Measurements from ENCODE around the gene UBXN10. TPM values are rescaled to one million over a fixed set of nuclear protein-coding genes. Genes with fewer than 3 reads are reported as not detected.
"Not testable (repeated sequence)": the region's sequence is repeated elsewhere in the genome, so short reads cannot be mapped to it uniquely, and the experiment has no call there.

The UBXN10 gene
- total RNA-seq, 1 experiment from 2014 or later, result 0.73 TPM

DNA sequence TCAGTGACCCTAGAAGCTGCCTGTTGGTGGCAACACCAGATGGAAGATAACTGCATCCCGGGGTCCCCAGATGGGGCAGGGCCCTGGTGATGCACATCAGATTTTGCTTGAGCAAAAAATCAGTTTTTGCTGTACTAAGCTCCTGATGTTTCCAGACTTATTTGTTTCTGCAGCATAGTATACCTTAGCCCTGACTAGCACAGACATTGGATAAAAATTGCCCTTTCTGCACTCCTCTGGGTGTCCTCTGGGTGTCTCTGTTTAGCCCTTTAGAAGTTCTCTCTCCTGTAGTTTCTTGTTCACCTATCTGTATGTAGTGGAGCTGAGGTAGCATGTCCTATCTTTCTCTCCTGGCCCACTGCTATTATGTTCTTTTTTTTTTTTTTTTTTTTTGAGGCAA, 30.7 kb downstream of the UBXN10 start:
- no peaks in the 10 kb centered on the region for H3K36me3 ChIP-seq (replicated peaks; ENCODE audit: control insufficient read depth, insufficient read depth, low read length)
- H3K27me3 ChIP-seq (ENCODE audit: control insufficient read depth, insufficient read depth, low read length), result peaks cover 1% of the 10 kb centered on the region; the same call in 1 of the 2 replicates
- DNase-seq, result peak; percentile 56
- H3K4me3 ChIP-seq (ENCODE audit: insufficient read depth, low read depth, low read length), result no peak overlapping the region

DNA sequence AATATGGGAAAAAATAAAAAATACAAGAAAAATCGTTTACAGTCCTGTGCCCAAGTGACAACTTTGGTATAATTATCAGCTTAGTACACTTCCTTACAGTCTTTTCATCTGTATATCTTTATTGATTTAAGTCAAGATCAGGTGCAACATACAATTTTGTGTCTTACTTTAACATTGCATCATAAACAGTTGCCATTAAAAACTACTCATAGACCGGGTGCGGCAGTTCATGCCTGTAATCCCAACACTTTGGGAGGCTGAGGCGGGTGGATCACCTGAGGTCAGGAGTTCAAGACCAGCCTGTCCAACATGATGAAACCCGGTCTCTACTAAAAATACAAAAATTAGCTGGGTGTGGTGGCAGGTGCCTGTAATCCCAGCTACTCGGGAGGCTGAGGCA, 33.2 kb downstream of the UBXN10 start:
- H3K4me3 ChIP-seq (ENCODE audit: insufficient read depth, low read depth, low read length); DNase-seq; H3K36me3 ChIP-seq (replicated peaks; ENCODE audit: control insufficient read depth, insufficient read depth, low read length); H3K27me3 ChIP-seq (ENCODE audit: control insufficient read depth, insufficient read depth, low read length): not testable (repeated sequence)

DNA sequence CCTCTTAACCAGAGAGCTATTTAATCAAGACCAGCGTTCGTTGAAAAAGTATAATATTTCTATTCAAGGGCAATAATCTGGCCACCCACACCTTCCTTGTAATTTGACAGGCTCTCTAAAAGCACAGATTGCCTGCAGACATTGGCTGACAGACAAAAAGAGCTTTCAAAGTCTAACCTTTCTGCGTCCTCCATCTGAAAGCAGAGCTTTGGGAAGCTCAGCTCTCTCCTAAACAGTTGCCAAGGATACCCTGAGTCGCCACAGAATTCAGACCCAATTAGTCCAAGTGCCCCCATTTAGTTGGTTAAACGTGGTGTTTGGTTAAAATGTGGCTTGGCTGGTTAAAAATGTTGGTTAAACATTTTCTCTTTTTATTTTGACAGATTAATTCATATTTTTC, 34.1 kb downstream of the UBXN10 start:
- no peak for DNase-seq
- H3K27me3 ChIP-seq (ENCODE audit: control insufficient read depth, insufficient read depth, low read length), result peaks cover 8% of the 10 kb centered on the region; the same call in 1 of the 2 replicates
- no peaks in the 10 kb centered on the region for H3K36me3 ChIP-seq (replicated peaks; ENCODE audit: control insufficient read depth, insufficient read depth, low read length)
- H3K4me3 ChIP-seq (ENCODE audit: insufficient read depth, low read depth, low read length), result no peak overlapping the region

DNA sequence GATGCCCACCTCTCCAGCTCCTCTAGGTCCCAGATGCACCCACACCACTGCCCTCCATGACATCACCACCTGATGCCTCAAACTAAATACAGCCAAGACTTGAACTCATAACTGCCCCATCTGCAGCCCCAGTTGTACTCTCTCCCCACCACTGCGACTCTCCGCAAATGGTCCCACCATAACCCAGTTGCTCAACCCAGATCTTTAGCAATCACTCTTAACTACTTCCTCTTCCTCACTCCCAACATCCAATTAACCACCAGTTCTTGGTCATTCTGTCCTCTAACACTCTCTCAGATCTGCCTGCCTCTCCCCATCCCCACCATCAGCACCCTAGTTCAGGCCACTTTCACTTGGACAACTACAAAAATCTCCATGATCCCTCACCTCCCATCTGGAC, 37.2 kb downstream of the UBXN10 start:
- peaks cover 8% of the 10 kb centered on the region; the same call in 1 of the 2 replicates for H3K27me3 ChIP-seq (ENCODE audit: control insufficient read depth, insufficient read depth, low read length)
- DNase-seq, result no peak
- no peak overlapping the region for H3K4me3 ChIP-seq (ENCODE audit: insufficient read depth, low read depth, low read length)
- no peaks in the 10 kb centered on the region for H3K36me3 ChIP-seq (replicated peaks; ENCODE audit: control insufficient read depth, insufficient read depth, low read length)

DNA sequence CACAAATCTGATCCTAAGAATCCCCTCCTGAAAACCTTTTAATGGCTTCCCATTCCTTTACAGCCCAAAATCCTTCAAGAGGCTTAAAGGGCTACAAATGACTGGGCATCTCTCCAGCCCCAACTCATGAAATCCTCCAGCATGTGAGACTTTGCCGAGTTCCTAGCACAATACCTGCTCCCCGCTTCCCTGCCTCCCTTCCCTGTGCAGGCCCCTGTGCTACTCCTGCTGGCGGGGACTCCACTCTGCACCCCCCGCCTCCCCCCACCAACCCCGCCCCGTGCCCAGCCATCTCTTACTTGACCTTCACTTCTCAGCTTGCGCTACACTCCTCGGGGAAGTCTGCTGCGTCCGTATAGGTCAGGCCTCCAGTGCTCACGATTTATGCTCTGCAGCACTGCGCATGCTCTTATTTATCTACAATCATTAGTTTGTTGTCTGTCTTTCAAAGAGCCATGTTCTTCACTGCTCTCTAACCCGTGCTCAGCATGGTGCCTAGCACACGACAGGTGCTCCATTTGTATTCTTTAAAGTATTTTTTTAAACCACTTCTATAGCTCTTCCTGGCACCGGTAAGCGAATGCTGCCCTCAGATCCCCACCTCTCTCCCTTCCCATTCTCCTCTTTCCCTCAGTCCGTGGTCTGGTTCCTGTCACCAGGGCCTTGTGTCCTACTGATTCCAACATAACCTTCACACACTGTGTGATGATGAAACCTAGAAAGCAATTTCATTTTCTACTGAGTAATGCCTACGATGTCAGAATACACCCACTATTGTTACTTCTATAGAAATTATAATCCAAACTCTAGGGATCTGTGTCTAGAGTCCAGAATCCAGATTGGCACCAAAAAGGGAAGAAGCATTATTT, 37.9 kb downstream of the UBXN10 start:
- H3K36me3 ChIP-seq (replicated peaks; ENCODE audit: control insufficient read depth, insufficient read depth, low read length), result no peaks in the 10 kb centered on the region

DNA sequence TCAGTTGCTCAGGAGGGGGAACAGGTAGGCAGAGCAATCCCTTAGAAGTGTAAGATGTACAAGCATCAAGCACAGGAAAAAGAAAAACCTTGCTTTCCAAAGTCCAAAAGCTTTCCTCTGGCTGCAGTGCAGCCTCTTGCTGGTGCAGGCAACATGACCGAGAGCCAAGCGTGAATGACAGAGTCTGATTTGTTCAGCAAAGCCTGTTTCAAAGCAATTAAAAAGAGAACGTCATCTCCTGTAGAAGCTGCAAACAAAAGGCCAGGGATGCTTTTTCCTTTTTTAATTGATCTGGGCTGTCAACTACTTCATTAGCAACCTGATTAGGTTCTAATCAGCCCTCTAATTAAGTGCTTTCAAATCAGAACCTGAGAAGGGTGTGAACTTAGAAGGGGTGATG, 38.6 kb downstream of the UBXN10 start:
- DNase-seq, result no peak
- no peaks in the 10 kb centered on the region for H3K36me3 ChIP-seq (replicated peaks; ENCODE audit: control insufficient read depth, insufficient read depth, low read length)
- H3K27me3 ChIP-seq (ENCODE audit: control insufficient read depth, insufficient read depth, low read length), result peaks cover 8% of the 10 kb centered on the region; the same call in 1 of the 2 replicates
- H3K4me3 ChIP-seq (ENCODE audit: insufficient read depth, low read depth, low read length), result no peak overlapping the region

More for the DNA sequence above, 37.9 kb downstream of the UBXN10 start:
- Histone ChIP-seq H3K4me3 (ENCODE audit: insufficient read depth, low read depth, low read length) (no peak overlapping the region), H3K27me3 (ENCODE audit: control insufficient read depth, insufficient read depth, low read length) (peaks cover 8% of the 10 kb centered on the region; the same call in 1 of the 2 replicates)
- DNase-seq, result peak; percentile 83

DNA sequence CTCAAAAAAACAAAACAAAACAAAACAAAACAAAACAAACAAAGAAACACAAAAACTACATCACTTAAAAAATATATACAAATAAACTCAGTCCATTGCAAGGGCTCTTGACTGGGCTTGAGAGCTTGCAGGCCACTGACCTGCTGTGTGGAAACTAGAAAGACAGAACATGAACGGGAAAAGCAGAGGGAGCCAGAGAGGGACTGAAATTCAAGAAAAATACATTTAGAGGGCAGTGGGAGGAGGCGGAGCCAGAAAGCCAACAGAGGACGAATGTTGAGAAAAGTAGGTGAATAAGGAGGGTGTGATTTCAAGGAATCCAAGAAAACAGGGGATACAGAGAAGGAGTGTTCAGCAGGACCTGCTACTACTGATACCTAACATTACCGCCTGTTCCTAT, 41.8 kb downstream of the UBXN10 start:
- Histone ChIP-seq H3K4me3 (ENCODE audit: insufficient read depth, low read depth, low read length) (no peak overlapping the region), H3K36me3 (replicated peaks; ENCODE audit: control insufficient read depth, insufficient read depth, low read length) (no peaks in the 10 kb centered on the region), H3K27me3 (ENCODE audit: control insufficient read depth, insufficient read depth, low read length) (peaks cover 8% of the 10 kb centered on the region; the same call in 1 of the 2 replicates)
- peak; percentile 40 for DNase-seq

DNA sequence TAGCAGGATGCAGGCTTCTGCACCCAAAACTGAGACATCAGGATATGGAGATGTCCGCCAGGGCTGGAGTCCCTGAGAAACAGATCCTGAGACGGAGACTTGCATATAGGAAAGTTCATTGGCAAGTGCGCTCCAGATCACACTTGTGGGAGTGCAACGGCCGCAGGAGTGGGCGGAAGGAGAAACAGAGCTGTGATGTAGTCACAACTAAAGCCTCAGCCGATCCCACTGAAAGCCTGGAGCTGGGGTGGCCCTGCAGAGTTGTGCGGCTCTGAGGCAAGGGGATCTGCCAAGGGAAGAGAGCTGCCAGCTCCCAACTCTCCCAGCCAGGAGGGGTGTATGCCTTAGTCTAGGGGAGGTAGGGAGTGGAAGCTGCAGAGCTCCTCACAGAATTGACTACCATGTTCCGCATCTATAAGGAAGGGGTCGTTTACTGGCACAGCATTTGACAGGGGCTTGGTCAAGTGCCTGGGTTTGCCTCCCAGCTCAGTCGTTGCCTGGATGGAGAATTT, 42.5 kb downstream of the UBXN10 start:
- H3K4me3 ChIP-seq (ENCODE audit: insufficient read depth, low read depth, low read length), result no peak overlapping the region
- H3K27me3 ChIP-seq (ENCODE audit: control insufficient read depth, insufficient read depth, low read length), result peaks cover 6% of the 10 kb centered on the region; the same call in 1 of the 2 replicates
- no peaks in the 10 kb centered on the region for H3K36me3 ChIP-seq (replicated peaks; ENCODE audit: control insufficient read depth, insufficient read depth, low read length)
- no peak for DNase-seq

DNA sequence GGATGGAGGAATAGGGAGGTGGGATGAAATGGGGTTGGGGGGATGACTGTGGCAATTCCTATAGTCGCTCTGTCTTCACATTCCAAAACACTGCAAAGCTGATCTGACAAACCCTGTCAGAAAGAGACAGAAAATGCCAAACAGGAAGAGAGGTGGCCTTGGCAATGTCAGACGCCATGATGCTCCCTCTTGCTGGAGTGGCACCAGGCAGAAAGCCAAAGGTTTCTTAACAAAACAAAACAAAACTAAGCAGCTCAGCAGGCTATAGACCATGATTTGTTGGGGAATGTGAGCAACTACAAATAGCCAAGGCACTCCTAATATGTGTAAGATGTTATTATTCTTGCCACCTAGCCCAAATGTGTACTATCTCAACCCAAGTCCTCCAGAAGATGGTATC, 43.3 kb downstream of the UBXN10 start:
- Histone ChIP-seq H3K4me3 (ENCODE audit: insufficient read depth, low read depth, low read length) (no peak overlapping the region), H3K27me3 (ENCODE audit: control insufficient read depth, insufficient read depth, low read length) (peaks cover 4% of the 10 kb centered on the region; the same call in 1 of the 2 replicates), H3K36me3 (replicated peaks; ENCODE audit: control insufficient read depth, insufficient read depth, low read length) (no peaks in the 10 kb centered on the region)
- DNase-seq, result no peak

DNA sequence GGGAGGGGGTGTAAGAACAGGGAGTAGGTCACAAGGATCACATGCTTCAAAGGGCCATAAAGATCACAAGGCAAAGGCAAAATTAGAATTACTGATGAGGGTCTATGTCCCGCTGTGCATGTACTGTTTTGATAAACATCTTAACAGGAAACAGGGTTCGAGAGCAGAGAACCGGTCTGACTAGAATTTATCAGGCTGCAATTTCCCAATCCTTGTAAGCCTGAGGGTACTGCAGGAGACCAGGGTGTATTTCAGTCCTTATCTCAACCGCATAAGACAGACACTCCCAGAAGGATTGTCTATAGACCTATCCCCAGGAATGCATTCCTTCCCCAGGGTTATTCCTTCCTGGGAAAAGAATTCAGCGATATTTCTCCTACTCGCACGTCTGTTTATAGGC, 46.7 kb downstream of the UBXN10 start:
- H3K27me3 ChIP-seq (ENCODE audit: control insufficient read depth, insufficient read depth, low read length); H3K4me3 ChIP-seq (ENCODE audit: insufficient read depth, low read depth, low read length); DNase-seq; H3K36me3 ChIP-seq (replicated peaks; ENCODE audit: control insufficient read depth, insufficient read depth, low read length): not testable (repeated sequence)

DNA sequence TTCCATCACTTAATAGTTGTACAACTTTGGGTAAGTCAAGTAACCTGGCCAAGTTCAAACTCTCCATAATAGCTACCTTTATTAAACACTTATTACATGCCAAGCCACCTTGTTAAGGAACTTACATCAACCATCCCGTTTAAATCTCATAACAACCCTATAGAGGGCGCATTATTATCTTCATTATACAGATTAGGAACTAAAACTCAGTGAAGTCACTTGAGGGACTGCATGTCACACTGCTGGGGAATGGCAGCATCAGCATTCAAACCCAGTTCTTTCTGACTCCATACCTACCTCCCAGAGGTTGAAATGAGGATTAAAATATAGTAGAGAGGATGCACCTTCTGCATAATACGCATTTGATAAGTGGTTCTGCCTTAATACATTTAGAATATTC, 47.5 kb downstream of the UBXN10 start:
- H3K4me3 ChIP-seq (ENCODE audit: insufficient read depth, low read depth, low read length), result no peak overlapping the region
- no peaks in the 10 kb centered on the region for H3K27me3 ChIP-seq (ENCODE audit: control insufficient read depth, insufficient read depth, low read length)
- no peaks in the 10 kb centered on the region for H3K36me3 ChIP-seq (replicated peaks; ENCODE audit: control insufficient read depth, insufficient read depth, low read length)
- DNase-seq, result peak; percentile 46

DNA sequence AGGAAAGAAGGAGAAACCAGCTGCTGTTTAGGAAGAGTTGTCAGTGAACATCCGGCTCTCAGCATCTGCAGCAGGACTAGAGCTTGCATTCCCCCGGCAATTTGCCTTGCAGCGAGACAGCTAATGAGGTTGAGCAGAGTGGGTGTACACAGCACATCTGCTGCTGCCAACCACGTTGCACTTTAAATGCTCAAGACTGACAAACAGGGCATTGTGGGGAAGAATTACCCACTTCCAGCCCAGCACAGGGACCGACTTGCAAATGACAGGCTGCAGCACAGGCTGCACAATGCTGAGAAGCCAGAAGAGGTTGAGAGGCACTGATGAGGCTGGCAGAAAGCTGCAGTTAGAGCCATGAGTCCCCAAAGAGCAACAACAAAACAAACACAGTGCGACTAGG, 48.0 kb downstream of the UBXN10 start:
- Histone ChIP-seq H3K4me3 (ENCODE audit: insufficient read depth, low read depth, low read length) (no peak overlapping the region), H3K36me3 (replicated peaks; ENCODE audit: control insufficient read depth, insufficient read depth, low read length) (no peaks in the 10 kb centered on the region), H3K27me3 (ENCODE audit: control insufficient read depth, insufficient read depth, low read length) (no peaks in the 10 kb centered on the region)
- no peak for DNase-seq

DNA sequence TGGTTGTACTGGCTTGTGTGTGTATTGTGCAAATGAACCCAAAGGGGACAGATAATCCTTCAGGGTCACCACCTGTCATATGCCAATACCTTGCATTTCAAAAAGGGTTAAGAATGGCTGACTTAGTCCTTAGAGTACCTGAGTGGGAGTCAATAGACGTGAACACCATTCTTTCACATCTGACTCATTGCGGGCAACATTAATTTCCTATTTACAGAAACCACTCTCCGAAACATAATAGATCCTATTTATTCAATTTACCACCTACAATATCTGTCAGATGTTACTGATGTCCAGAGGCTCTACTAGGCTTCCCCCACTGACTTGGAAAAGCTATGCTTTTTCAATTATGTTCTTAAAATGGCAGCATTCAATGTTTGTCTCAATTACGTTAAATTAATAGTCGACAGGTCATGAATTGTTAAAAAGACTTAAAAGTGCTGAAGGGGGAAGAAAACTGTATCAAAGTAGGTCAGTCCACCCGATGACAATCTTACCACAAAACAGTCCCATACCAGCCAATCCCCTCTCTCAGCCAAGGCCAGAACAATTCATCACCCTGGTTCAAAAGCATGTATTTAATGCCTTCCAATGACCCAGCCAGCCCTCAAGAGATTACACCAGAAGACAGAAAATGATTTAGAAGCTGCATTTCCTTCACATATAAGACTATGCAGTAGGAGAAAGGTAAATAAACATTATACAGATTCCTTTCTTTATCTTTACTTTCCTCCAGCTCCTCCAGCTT, 49.1 kb downstream of the UBXN10 start:
- H3K36me3 ChIP-seq (replicated peaks; ENCODE audit: control insufficient read depth, insufficient read depth, low read length), result no peaks in the 10 kb centered on the region
- H3K27me3 ChIP-seq (ENCODE audit: control insufficient read depth, insufficient read depth, low read length), result no peaks in the 10 kb centered on the region
- no peak for DNase-seq
- H3K4me3 ChIP-seq (ENCODE audit: insufficient read depth, low read depth, low read length), result no peak overlapping the region

DNA sequence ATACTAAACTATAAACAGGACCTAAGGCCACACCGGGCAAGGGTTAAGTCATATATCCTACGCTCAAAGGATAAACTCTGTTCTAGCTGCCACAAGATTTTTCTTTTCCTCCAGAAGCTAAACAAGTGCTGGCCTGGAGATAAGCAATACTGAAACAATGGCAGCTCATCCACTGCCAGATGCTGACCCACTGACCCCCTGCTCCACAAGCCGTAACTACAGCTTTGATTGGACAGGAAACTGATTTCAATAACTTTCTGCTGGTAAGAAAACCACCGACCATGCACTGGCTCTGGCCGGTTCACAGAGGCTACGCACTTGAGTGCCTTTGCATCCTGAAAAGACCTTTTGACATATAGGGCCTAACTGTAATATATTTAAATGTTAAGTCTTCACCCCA, 51.8 kb downstream of the UBXN10 start:
- no peaks in the 10 kb centered on the region for H3K36me3 ChIP-seq (replicated peaks; ENCODE audit: control insufficient read depth, insufficient read depth, low read length)
- no peak overlapping the region for H3K4me3 ChIP-seq (ENCODE audit: insufficient read depth, low read depth, low read length)
- DNase-seq, result no peak
- peaks cover 2% of the 10 kb centered on the region; the same call in 1 of the 2 replicates for H3K27me3 ChIP-seq (ENCODE audit: control insufficient read depth, insufficient read depth, low read length)

DNA sequence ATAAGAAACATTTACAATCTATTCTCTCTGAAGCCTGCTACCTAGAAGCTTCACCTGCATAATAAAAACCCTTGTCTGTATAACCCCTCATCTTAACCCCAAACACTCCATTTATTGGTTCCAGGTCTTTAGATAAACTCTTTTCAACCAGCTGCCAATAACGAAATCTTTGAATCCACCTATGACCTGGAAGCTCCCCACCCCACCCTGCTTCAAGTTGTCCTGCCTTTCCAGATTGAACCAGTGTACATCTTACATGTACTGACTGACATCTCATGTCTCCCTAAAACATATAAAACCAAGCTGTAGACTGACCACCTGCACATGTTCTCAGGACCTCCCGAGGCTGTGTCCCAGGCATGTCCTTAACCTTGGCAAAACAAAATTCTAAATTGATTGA, 54.1 kb downstream of the UBXN10 start:
- peaks cover 2% of the 10 kb centered on the region; the same call in 1 of the 2 replicates for H3K27me3 ChIP-seq (ENCODE audit: control insufficient read depth, insufficient read depth, low read length)
- no peak for DNase-seq
- H3K36me3 ChIP-seq (replicated peaks; ENCODE audit: control insufficient read depth, insufficient read depth, low read length), result no peaks in the 10 kb centered on the region
- H3K4me3 ChIP-seq (ENCODE audit: insufficient read depth, low read depth, low read length), result no peak overlapping the region
